ENCODE measurements around the gene SSH2.

Gene SSH2

DNA sequence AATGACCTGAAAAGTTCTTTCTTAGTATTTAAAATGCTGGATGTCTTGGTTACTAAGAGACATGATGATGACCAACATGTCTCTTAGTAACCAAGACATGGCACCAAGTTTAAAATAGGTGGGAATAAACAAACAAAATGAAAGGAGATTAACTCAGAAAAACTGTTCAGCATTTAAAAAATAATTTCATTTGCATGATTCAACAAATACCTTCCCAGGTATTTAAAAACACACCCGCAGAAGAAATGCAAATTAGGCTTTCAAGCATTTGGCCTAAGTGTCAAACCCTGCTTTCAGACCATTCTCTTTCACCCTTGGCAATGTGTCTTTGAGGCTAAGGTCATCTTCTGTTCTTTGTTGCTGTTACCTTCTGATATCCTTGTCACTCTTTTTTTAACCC, 215.9 kb downstream of the SSH2 start:
- Histone ChIP-seq H2AFZ (ENCODE audit: low read depth) (no peak overlapping the region), H3K27ac (no peak overlapping the region), H3K79me2 (ENCODE audit: insufficient read depth, low read depth) (no peaks in the 10 kb centered on the region), H3K36me3 (ENCODE audit: insufficient read depth) (no peaks in the 10 kb centered on the region), H3K9ac (no peak overlapping the region), H3K4me2 (no peak overlapping the region), H3K4me3 (IDR thresholded peaks at IDR 0.05; ENCODE audit: insufficient read depth, low read depth, low read length) (no peak overlapping the region), H3K4me1 (ENCODE audit: low read depth, poor library complexity, severe bottlenecking) (no peaks in the 10 kb centered on the region), H4K20me1 (ENCODE audit: insufficient read depth) (no peaks in the 10 kb centered on the region), H3K27me3 (ENCODE audit: insufficient read depth, low read depth) (no peaks in the 10 kb centered on the region)
- TF ChIP-seq, protein P1, sequence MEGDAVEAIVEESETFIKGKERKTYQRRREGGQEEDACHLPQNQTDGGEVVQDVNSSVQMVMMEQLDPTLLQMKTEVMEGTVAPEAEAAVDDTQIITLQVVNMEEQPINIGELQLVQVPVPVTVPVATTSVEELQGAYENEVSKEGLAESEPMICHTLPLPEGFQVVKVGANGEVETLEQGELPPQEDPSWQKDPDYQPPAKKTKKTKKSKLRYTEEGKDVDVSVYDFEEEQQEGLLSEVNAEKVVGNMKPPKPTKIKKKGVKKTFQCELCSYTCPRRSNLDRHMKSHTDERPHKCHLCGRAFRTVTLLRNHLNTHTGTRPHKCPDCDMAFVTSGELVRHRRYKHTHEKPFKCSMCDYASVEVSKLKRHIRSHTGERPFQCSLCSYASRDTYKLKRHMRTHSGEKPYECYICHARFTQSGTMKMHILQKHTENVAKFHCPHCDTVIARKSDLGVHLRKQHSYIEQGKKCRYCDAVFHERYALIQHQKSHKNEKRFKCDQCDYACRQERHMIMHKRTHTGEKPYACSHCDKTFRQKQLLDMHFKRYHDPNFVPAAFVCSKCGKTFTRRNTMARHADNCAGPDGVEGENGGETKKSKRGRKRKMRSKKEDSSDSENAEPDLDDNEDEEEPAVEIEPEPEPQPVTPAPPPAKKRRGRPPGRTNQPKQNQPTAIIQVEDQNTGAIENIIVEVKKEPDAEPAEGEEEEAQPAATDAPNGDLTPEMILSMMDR (conservative IDR thresholded peaks at IDR 0.05; ENCODE audit: low read depth, low read length): no peak

DNA sequence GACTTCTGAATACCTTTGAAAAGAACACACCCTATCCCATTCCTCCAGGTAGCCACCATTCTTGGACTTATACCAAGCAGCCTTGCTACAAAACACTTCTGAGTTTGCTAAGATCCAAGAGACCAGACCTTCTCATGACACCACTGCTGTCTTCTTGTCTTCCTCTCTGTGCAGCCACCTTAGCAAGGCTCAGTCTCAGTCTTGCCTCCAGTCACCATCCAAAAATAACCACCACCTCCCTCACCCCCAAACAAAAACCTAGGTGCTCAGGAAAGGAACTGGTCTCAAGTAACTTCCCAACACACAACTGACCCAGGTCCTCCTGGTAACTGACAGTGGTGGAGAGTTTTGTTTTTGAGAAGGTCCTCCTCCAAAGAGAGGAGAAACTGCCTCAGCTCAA, 216.4 kb downstream of the SSH2 start:
- Histone ChIP-seq H3K4me3 (IDR thresholded peaks at IDR 0.05; ENCODE audit: insufficient read depth, low read depth, low read length) (no peak overlapping the region), H3K4me2 (no peak overlapping the region)

DNA sequence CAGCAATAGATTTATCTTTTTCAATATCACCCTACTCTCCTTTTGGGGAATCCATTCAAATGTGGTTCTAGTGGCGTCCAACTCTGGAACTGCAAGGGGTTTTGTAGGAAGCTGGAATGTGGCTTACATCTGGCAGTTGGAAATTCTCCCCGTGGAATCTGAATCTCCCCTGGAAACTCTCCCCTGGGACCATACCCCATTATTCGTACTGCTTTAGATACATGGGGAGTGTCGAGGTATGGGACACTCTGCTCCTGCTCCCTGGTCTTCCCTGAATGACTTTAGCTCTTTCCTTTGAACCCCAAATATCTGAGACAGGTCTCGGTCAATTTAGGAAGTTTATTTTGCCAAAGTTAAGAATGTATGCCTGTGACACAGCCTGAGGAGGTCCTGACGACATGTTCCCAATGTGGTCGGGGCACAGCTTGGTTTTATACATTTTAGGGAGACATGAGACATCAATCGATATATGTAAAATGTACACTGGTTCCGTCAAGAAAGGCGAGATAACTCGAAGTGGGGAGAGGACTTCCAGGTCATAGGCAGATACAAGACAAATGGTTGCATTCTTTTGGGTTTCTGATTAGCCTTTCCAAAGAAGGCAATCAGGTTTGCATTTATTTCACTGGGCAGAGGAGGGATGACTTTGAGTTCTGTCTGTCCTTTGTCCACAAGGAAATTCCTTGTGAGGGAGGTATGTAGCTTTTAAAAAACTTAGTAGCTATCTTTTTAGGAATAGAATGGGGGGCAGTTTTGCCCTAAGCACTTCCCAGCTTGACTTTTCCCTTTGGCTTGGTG, 218.2 kb downstream of the SSH2 start:
- no peaks in the 10 kb centered on the region for H3K79me2 ChIP-seq (ENCODE audit: insufficient read depth, low read depth)
- H2AFZ ChIP-seq (ENCODE audit: low read depth): no peak overlapping the region
- no peaks in the 10 kb centered on the region for H3K27me3 ChIP-seq (ENCODE audit: insufficient read depth, low read depth)
- no peak overlapping the region for H3K4me3 ChIP-seq (IDR thresholded peaks at IDR 0.05; ENCODE audit: insufficient read depth, low read depth, low read length)
- no peaks in the 10 kb centered on the region for H3K36me3 ChIP-seq (ENCODE audit: insufficient read depth)
- no peak overlapping the region for H3K27ac ChIP-seq
- no peaks in the 10 kb centered on the region for H4K20me1 ChIP-seq (ENCODE audit: insufficient read depth)
- H3K4me2 ChIP-seq: no peak overlapping the region
- TF ChIP-seq, protein P1 (conservative IDR thresholded peaks at IDR 0.05; ENCODE audit: low read depth, low read length): no peak
- H3K9ac ChIP-seq: no peak overlapping the region
- H3K4me1 ChIP-seq (ENCODE audit: low read depth, poor library complexity, severe bottlenecking): peaks cover 10% of the 10 kb centered on the region

More for the DNA sequence above, 216.4 kb downstream of the SSH2 start:
- TF ChIP-seq, protein P1 (conservative IDR thresholded peaks at IDR 0.05; ENCODE audit: low read depth, low read length): no peak
- Histone ChIP-seq H2AFZ (ENCODE audit: low read depth) (no peak overlapping the region), H4K20me1 (ENCODE audit: insufficient read depth) (no peaks in the 10 kb centered on the region), H3K27ac (no peak overlapping the region), H3K79me2 (ENCODE audit: insufficient read depth, low read depth) (no peaks in the 10 kb centered on the region), H3K9ac (no peak overlapping the region), H3K36me3 (ENCODE audit: insufficient read depth) (no peaks in the 10 kb centered on the region), H3K4me1 (ENCODE audit: low read depth, poor library complexity, severe bottlenecking) (no peaks in the 10 kb centered on the region), H3K27me3 (ENCODE audit: insufficient read depth, low read depth) (no peaks in the 10 kb centered on the region)

DNA sequence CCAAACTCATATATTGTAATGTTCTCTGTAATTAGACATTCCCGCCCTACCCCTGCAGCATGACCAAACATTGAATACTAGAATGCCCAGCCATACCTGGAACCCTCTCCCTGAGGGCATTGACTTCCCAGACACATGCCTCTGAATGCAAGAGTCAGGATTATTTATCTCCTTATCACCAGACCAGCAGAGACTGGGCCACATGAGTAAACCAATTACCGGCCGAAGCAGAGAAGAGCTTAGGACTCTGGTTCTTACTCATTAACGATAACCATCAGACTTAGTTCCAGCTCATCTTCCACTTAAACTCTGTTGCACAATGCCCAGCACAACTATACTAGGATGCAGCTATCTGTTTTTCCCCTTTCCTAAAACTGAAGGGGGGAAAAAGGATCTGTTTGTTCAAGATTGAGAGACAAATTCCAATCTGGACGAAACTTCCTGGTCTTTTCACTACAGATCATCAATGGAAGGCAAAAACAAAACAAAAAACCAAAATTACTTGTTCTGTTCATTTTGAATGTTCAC, 219.1 kb downstream of the SSH2 start:
- Histone ChIP-seq H3K9ac (no peak overlapping the region), H3K4me1 (ENCODE audit: low read depth, poor library complexity, severe bottlenecking) (peaks cover 16% of the 10 kb centered on the region), H3K4me3 (IDR thresholded peaks at IDR 0.05; ENCODE audit: insufficient read depth, low read depth, low read length) (no peak overlapping the region), H2AFZ (ENCODE audit: low read depth) (no peak overlapping the region), H4K20me1 (ENCODE audit: insufficient read depth) (no peaks in the 10 kb centered on the region), H3K79me2 (ENCODE audit: insufficient read depth, low read depth) (no peaks in the 10 kb centered on the region), H3K36me3 (ENCODE audit: insufficient read depth) (no peaks in the 10 kb centered on the region), H3K27ac (no peak overlapping the region), H3K4me2 (no peak overlapping the region), H3K27me3 (ENCODE audit: insufficient read depth, low read depth) (no peaks in the 10 kb centered on the region)
- TF ChIP-seq, protein P1 (conservative IDR thresholded peaks at IDR 0.05; ENCODE audit: low read depth, low read length): no peak

Data from KMS-11 (cell line).